HL-60/S4 (cell line): Measurements from ENCODE around the gene SLK.

Source experiments
- in situ Hi-C: fragments of 300-500 bp; cut with MboI; formaldehyde crosslinking; loops from 2 replicates; pipeline ENCODE4 v1.14.3; 2022; ENCODE audit warnings: low sequenced_read_pairs

Gene SLK

DNA sequence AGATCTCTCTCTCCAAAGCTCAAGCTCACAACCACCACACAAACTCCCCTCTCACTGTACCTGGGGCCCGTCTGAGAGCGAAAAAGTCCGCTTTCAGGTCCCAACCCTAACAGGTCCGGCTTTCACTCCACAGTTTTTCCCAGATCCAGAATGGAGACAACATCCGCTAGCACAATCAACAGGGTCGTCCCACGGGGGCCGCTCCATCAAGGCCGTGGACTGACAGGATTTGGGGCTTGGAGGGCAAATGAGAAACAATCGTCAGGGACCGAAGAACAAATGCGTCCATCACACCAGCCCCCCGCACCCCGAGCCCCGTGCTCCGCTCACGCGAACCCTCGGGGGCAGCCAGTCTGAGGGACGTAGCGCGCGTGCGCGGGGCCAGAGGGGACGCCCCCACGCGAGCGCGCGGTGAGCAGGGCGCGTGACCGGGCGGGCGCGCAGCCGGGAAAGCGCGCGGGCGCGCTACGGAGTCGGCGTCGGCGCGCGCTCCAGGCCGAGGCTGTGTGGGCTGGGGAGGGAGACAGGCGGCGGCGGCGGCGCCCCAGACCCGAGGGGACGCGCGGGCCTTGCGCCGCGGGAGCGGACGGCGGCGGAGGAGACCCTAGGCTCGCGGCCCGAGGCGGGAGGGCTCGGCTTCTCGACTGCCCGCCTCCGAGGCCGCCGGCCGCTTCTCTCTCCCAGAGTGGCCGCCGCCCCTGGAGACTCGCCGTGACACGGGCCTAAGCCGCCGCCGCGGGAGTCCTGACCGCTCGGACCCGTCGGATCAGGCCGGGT lies at the start of gene SLK:
Gene SLK (plus strand): TSS at position 470 of the 777 bp plus-strand sequence. CDS start 606 bp downstream, outside the sequence.
- in situ Hi-C loops: no loop called here

GRCh38 chr10:103917302-103918052 lies 49.5 kb upstream of the SLK start:
- in situ Hi-C loops: no loop called here

GRCh38 chr10:103918053-103918846 lies 48.7 kb upstream of the SLK start, which contains the start of gene STN1:
Gene STN1 (minus strand): TSS chr10:103918184. CDS start chr10:103917594, 590 bp downstream.
- in situ Hi-C loops: no loop called here

- in situ Hi-C loops: no loop called here
These were observed 47.3 kb upstream of the SLK start for GRCh38 chr10:103919648-103920025.

DNA sequence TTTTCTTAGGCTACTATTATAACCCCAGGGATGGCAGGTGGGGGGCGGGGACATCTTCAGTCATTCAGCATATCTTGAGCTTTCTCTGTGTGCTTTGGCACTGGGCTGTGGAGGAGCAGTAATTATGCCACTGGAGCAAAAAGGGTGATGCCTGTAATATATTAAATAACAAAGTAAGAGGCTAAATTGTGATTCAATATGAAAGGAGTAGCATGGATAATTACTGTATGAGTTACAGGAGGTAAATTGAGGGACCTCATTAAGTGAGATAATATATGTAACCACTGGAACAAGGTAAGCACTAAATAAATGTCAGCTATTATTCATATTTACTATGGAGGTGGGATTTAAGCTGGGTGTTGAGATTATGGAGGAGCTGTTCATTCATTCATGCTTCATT lies 45.7 kb upstream of the SLK start:
- in situ Hi-C loops: no loop called here

DNA sequence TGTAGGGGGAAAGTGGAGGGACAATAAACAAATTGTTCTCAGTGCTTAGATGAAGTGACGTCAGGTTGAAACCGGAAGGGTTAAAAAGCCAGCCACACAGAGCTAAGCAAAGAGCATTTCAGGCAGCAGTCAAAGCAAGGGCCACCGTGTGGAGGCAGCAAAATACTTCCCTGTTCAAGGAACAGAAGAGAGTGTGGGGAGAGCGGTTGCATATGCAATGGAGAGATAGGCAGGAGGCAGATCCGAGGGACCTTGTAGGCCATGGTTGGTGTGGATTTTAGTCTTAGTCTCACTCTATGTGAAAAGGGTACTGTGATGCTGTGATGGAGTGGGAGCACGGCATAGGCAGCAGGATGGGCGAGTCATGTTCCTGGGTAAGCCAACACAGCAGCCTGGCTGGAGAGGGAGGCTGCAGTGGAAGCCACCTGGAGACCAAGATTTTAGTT lies 45.2 kb upstream of the SLK start:
- in situ Hi-C loops: no loop called here

DNA sequence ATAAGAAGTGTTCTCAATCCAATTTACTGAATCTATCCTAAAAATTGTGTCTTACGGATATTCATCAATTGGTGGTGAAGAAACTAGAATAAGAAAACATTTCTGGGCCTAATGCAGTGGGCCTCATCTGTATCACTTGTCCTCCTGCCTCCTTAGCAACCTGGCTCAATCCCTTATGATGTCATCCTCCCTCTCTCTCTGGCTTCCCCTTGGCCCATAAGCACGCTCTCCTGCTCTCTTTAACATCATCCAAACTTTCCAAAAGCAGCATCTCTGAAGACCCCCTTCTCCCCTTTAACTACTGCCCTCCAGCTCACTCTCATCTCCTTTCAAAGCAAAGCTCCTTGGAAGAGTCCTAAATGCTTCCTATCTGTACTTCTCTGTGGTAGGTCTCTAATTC lies 44.3 kb upstream of the SLK start:
- in situ Hi-C loops: no loop called here

GRCh38 chr10:103923502-103923901 lies 43.4 kb upstream of the SLK start:
- in situ Hi-C loops: no loop called here

DNA sequence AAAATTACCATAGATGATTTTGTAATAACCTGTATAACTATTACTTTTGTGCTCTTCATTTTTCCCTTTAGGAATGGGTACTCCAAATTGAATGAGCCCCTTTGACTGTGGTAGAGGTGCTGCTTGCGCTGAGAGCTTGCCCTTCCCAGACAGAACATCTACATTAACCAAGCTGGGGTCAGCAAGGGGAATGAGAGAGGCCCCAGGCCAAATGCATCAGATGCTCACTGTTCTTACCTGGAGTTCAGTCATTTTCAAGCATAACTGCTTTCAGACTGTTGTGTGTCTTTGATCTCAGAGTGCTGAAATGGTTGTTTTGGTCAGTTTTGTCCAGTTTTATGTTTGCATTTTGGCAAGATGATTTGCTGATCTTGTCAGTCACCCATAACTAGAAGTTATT lies 41.3 kb upstream of the SLK start:
- in situ Hi-C loops: no loop called here

GRCh38 chr10:103926722-103927319 lies 40.1 kb upstream of the SLK start:
- in situ Hi-C loops: no loop called here

DNA sequence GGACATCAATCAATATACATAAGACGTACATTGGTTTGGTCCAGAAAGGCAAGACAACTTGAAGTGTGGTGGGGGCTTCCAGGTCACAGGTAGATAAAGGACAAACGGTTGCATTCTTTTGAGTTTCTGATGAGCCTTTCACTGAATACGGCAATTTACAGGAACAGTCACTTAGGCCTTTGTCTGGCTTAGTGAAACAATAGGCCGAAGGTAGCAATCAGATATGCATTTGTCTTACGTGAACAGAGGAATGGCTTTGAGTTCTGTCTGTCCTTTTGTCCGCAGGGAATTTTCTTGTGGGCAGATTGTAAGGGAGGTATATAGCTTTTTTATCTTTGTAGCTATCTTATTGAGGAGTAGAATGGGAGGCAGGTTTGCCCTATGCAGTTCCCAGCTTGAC lies 38.2 kb upstream of the SLK start:
- in situ Hi-C loops: no loop called here

DNA sequence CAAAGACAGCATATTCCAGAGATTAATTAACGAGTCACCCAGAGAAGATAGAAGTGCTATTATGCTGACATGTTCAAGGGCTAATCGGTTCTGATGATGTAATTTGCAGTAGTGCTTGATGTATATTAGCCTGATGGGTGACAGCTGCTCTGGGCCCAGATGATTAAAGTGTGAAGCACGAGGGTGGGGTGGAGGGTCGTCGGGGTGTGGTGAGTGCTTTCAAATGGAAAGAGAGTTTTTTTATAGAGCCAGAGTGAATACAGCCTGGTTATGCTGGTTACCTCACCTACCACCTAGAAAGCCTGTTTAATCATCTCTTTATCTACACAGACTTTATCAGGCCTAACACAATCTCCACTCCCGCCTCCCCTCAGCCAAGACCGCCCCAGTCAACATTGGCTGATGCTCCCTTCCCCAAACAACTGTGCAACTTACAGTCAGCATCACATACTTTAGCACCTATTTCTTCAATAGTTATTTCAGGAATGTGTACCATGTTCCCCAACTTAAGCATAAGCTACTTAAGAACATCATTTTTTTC lies 37.5 kb upstream of the SLK start:
- in situ Hi-C loops: no loop called here

DNA sequence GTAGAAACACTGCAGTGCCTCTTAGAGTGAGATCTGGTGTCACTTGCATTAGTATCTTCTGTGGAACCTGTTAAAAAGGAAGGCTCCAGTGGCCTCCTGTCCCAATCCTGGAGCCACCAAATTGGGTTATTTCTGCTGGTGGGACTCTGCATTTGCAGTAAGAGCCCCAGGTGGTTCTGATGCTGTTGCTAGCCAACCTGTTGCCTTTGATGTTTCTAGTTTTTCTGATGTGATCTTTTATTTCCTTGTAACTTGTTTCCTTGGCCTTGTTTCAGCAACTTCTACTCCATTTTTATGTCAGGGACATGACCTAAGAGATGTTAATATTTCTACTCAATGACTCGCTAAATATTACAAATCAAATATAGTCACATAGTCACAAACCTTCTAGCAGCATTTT lies 36.5 kb upstream of the SLK start:
- in situ Hi-C loops: no loop called here

GRCh38 chr10:103930881-103931280 lies 36.1 kb upstream of the SLK start:
- in situ Hi-C loops: no loop called here

- in situ Hi-C loops: no loop called here
These were observed 35.3 kb upstream of the SLK start for GRCh38 chr10:103931603-103932002.

- in situ Hi-C loops: no loop called here
These were observed 34.7 kb upstream of the SLK start for GRCh38 chr10:103932271-103932670.

DNA sequence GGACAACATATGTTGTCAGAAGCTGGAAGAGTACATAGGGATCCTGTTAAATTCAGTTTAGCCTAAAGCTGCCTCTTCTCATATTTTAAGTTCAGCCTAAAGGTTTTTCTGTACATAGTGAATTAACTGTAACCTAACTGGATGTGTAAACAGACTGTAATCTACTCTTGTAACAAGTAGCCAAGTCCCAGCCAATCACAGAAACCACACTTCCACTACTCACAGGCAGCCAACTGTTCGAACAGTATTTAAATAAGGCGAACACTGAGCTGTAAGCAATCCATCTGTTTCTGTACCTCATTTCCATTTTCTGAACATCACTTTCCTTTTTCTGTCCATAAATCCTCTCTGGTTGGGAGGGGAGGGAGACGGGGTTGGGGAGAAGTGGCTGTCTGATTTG lies 34.0 kb upstream of the SLK start:
- in situ Hi-C loops: no loop called here

- in situ Hi-C loops: no loop called here
These were observed 33.3 kb upstream of the SLK start for GRCh38 chr10:103933557-103934121.

GRCh38 chr10:103934308-103934707 lies 32.6 kb upstream of the SLK start:
- in situ Hi-C loops: no loop called here

GRCh38 chr10:103936022-103936421 lies 30.9 kb upstream of the SLK start:
- in situ Hi-C loops: no loop called here
